GM18511 (cell line): ENCODE data around the gene MIGA1.
"Not testable (repeated sequence)": the region's sequence is repeated elsewhere in the genome, so short reads cannot be mapped to it uniquely, and the experiment has no call there.

Experiments
- ATAC-seq: cut with Tn5 transposase; IDR thresholded peaks from one replicate; pipeline ENCODE4 v1.9.1; 2021; ENCODE audit warnings: mild to moderate bottlenecking, moderate library complexity; ENCODE audit not compliant: unreplicated experiment

The MIGA1 gene

DNA sequence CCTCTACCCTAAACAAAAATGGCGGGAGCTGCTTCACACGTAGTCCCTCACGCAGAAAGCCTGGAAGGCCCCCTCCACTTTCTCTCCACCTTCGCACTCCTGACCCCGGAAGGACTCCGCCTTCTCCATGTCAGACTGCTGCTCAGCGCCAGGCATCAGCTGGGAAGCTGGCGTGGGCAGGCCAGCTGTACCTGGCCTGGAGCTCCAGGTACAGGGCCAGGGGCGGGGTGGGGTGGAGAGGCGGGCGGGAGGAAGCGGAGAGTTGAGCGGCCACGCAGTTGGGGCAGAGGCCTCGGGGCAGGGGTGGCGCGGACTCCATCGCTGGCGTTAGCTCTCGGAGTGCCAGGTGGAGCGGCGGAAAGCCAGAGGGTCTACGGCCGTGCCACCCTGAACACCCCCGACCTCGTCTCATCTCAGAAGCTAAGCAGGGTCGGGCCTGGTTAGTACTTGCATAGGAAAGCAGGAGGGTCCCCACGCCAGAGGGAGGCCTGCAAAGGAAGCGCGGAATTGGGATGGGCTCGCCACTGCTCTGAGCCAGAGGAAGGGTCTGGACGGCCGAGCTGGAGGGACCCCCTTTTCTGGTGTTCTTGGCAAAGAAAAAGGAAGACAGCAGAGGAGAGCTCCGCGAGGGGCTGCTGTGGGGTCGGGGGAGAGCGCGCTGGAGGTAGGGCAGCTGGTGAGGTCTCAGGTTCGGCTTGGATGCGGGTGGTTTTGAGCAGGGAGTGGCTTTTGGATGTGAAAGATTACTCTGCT, at the start of gene MIGA1:
Gene MIGA1 (plus strand): TSS at position 121 of the 753 bp plus-strand sequence. CDS start 3,604 bp downstream, outside the sequence.
- ATAC-seq: peak; percentile 95

DNA sequence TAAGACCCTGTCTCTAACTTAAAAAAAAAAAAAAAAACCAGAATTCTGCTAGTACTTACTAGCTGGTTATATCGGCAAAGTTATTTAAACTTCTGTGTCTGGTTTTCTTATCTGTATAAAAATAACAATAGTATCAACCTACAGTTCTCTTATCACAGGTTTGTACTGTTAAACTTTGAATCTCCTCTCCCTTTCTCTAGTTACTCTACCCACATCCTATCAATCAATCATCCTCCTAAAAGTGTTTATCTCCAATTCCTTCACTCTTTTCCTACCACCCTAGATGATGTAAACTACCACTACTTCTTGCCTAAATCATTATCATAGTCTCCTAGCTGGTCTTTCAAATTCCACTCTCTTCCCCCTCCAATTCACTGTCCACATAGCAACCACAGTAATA, 47.4 kb upstream of the MIGA1 start:
- no peak for ATAC-seq

DNA sequence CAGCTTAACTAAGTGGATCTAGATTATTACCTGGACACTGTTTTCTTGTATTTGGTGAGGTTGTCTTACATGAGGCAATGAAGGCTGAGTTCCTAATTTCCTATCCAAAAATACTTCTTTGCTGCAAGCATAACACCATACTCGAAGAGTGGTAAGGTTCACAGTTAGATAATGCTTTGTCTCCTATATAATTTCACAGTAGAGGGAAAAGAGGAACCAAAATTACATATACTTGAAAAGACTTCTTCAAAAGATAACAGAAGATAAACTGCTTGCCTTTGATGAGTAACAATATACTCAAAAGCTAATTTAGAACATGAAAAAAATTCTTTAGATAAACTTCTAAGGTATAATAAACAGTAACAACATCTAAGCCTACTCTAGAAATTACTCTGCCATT, 40.2 kb upstream of the MIGA1 start:
- no peak for ATAC-seq

GRCh38 chr1:77741316-77741715, 38.1 kb upstream of the MIGA1 start:
- ATAC-seq: no peak

DNA sequence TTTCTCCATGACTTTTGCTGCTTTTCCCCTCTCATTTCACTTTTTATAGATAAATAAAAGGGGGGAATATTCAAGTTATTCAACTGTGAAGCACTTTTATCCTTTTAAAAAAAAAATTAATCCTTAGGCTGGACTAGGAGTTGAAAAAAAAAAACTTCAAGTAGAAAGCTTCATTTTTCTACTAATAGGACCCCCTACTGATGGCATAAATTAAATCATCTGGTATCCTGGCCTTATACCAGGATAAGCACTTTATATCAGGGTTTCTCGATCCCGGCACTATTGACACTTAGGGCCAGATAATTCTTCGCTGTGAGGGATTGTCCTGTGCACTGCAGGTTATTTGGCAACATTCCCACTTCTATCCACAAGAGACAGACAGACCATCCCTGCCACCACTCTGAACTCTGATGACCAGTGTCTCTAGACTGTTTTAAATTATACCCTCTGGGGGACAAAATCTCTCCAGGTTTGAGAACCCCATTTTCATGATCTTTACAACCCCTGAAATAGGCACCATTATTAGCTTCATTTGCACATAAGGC, 37.4 kb upstream of the MIGA1 start:
- ATAC-seq: no peak

DNA sequence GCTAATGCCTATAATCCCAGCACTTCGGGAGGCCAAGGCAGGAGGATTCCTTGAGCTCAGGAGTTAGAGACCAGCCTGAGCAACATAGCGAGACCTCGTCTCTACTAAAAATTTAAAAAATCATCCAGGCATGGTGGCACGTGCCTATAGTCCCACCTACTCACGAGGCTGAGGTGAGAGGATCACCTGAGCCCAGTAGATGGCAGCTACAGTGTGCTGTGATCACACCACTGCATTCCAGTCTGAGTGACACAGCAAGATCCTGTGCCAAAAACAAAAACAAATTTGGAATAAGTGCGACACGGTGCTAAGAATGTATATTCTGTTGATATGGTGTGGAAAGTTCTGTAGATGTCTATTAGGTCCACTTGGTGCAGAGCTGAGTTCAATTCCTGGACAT, 34.9 kb upstream of the MIGA1 start:
- no peak for ATAC-seq

DNA sequence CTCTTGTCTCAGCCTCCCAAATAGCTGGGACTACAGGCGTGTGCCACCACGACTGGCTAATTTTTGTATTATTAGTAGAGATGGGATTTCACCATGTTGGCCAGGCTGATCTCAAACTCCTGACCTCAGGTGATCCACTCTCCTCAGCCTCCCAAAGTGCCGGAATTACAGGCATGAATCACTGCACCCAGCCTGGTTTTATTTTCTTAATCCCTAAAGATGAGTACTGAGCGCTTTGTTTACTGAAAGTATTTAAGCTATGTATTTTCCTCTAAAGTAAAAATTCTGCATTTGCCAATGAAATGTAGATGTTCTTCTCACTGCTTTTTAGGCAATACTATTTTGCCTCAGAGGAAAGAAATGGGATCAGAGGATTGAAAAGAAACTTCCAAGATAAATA, 30.0 kb upstream of the MIGA1 start:
- not testable (repeated sequence) for ATAC-seq

GRCh38 chr1:77756052-77756754, 23.2 kb upstream of the MIGA1 start:
- ATAC-seq: no peak

- ATAC-seq: no peak
Measured at GRCh38 chr1:77757066-77757584, 22.3 kb upstream of the MIGA1 start.

DNA sequence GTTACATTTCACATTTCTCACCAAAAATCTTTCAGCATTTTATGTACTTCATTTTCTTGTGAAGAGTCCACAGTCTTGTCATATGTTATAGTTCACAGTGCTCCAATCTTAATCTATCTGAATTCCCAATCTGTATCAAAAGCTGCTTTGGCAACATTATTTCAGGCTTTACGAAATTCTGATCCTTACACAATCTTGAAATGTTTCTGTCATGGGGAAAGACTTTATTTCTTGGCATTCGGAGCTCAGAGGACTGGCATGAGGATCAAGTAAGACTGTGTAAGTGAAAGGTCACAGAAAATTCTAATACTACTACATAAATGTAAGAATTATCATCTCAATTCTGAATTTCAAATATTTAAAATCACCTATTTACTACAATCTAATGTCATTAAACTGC, 21.8 kb upstream of the MIGA1 start:
- no peak for ATAC-seq

DNA sequence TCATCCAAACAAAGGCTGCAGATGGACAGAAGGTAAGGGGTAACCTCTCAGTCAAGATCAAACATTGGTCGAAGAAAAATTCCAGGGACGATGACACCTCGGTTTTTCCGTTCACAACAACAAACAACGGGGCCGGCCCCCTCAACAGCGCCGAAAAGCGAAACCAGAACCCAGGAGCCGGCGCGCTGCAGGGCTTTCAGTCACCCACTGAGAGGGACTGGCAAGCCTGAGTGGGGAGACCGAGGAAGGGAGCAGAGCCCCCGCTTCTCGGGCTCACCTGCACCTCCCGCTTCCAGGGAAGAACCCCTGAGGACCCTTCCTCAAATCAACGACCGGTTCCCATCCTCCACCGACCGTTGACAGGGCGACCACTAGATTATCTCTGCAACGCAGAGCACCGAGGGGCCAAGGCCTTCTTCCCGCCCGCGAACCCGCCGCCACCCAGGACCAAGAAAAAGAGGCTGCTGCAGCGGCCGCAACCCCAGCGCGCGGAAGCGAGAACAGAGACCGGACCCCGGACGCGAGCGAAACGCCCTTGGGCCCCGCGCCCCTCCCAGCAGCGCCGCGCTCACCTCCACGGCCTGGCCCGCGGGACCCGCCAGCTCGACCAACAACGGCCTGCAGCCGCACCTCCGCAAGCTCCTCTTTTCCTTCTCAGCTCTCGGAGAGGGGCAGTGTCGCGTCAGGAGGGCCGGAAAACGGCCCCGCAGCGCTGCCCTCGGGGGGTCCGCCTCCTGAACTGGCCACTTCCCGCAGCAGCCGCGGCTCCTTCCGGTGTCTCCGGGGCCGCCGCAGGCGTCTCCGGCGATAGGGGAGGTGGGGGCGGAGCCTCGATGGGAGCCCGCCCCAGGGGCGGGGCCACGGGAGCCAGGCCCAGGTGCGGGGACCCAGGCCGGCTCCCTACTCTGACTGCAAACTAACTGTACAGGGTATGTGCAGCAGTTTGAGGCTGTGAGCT, 20.1 kb upstream of the MIGA1 start, which contains the start of gene USP33:
Gene USP33 (minus strand): TSS at position 782 of the 958 bp plus-strand sequence. CDS start 18,155 bp downstream, outside the sequence.
- ATAC-seq: peak; percentile 94

- no peak for ATAC-seq
Measured at GRCh38 chr1:77762072-77762476, 17.4 kb upstream of the MIGA1 start.

- no peak for ATAC-seq
Measured at GRCh38 chr1:77768006-77768405, 11.4 kb upstream of the MIGA1 start.

- ATAC-seq: no peak
Measured at GRCh38 chr1:77776007-77776700, 3.3 kb upstream of the MIGA1 start.

DNA sequence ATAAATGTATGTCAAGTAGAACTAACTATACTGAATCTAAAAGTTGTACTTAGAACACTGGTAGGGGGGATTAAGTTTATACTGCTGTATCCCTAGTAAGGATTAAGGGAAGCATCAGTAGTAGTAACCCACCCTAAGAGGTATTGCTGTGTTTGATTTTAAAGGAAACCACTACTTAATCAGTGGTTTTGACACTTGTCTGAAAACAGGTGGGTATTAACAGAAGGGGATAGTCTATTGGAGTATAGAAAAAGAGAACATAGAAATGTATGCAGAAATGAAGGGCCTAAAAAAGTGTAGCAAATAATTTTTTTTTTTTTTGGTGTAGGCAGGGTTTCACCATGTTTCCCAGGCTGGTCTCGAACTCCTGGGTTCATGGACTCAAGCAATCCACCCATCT, 2.2 kb downstream of the MIGA1 start:
- ATAC-seq: no peak

GRCh38 chr1:77783141-77783540, 3.7 kb downstream of the MIGA1 start:
- no peak for ATAC-seq

GRCh38 chr1:77786093-77786741, 6.8 kb downstream of the MIGA1 start:
- ATAC-seq: not testable (repeated sequence)

- no peak for ATAC-seq
Measured at GRCh38 chr1:77794550-77794949, 15.1 kb downstream of the MIGA1 start.

DNA sequence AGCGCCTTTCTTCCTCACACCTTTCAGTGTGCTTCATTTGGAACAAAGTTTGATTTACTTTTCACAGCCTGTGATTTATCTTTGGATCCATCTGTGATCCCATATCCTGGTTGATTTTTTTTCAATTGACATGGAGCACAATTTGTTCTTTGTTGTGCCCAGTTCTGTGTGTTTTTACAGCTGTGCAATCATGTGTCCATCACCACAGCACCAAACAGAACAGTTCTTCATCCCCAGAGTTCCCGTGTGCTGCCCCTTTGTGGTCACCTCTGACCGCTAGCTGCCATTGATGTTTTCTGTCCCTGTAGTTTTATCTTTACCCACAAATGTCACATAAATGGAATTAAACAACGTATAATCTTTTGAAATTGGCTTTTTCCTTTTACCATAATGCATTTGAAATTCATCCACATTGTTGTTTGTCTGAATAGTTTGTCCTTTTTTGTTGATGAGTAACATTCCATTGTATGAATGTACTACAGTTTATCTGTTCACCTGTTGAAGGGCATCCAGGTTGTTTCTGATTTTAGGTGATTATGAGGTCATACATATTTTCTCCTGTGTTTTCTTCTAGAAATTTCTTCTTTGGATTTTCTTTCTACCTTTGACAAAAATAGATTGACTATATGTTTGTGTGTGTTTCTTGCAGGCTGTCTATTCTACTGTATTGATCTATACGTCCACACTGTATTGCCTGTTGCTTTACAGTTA, 17.4 kb downstream of the MIGA1 start:
- ATAC-seq: no peak
